T-helper 22 cell (primary cell): Measurements from ENCODE around the gene SF3B5.
A peak's percentile ranks its signal among the peaks of the same experiment; 100 is the strongest.
"Not testable (repeated sequence)": the region's sequence is repeated elsewhere in the genome, so short reads cannot be mapped to it uniquely, and the experiment has no call there.

Experiments
- DNase-seq: peaks from one replicate; pipeline ENCODE4 v3.0.0-alpha.2; 2020; ENCODE audit warnings: low read depth

Gene SF3B5

GRCh38 chr6:144095134-144096002 lies at the start of gene SF3B5:
SF3B5 (minus strand) TSS chr6:144095573; CDS start chr6:144095497, 76 bp downstream.
- DNase-seq = peak; percentile 98

- DNase-seq = no peak
Observed at GRCh38 chr6:144144996-144145395, 49.6 kb upstream of the SF3B5 start.

- no peak for DNase-seq
Observed at GRCh38 chr6:144143878-144144277, 48.5 kb upstream of the SF3B5 start.

- DNase-seq = no peak
Observed at GRCh38 chr6:144143106-144143505, 47.7 kb upstream of the SF3B5 start.

GRCh38 chr6:144141470-144141869 lies 46.1 kb upstream of the SF3B5 start:
- no peak for DNase-seq

- no peak for DNase-seq
Observed at GRCh38 chr6:144140867-144141266, 45.5 kb upstream of the SF3B5 start.

GRCh38 chr6:144139817-144140216 lies 44.4 kb upstream of the SF3B5 start:
- DNase-seq = no peak

GRCh38 chr6:144138542-144138941 lies 43.2 kb upstream of the SF3B5 start:
- DNase-seq = no peak

GRCh38 chr6:144134737-144135136 lies 39.4 kb upstream of the SF3B5 start:
- no peak for DNase-seq

- no peak for DNase-seq
Observed at GRCh38 chr6:144134176-144134575, 38.8 kb upstream of the SF3B5 start.

- DNase-seq = no peak
Observed at GRCh38 chr6:144133225-144133821, 38.0 kb upstream of the SF3B5 start.

- DNase-seq = not testable (repeated sequence)
Observed at GRCh38 chr6:144132167-144132690, 36.9 kb upstream of the SF3B5 start.

- no peak for DNase-seq
Observed at GRCh38 chr6:144131248-144131709, 35.9 kb upstream of the SF3B5 start.

- no peak for DNase-seq
Observed at GRCh38 chr6:144129469-144129868, 34.1 kb upstream of the SF3B5 start.

- DNase-seq = no peak
Observed at GRCh38 chr6:144127097-144127496, 31.7 kb upstream of the SF3B5 start.

- no peak for DNase-seq
Observed at GRCh38 chr6:144123836-144124235, 28.5 kb upstream of the SF3B5 start.

- DNase-seq = no peak
Observed at GRCh38 chr6:144123421-144123820, 28.0 kb upstream of the SF3B5 start.

- DNase-seq = no peak
Observed at GRCh38 chr6:144122861-144123260, 27.5 kb upstream of the SF3B5 start.

- DNase-seq = no peak
Observed at GRCh38 chr6:144119376-144119775, 24.0 kb upstream of the SF3B5 start.

GRCh38 chr6:144115219-144115618 lies 19.8 kb upstream of the SF3B5 start:
- DNase-seq = no peak

- DNase-seq = no peak
Observed at GRCh38 chr6:144113366-144113765, 18.0 kb upstream of the SF3B5 start.

- no peak for DNase-seq
Observed at GRCh38 chr6:144110210-144110609, 14.8 kb upstream of the SF3B5 start.

- no peak for DNase-seq
Observed at GRCh38 chr6:144106206-144106605, 10.8 kb upstream of the SF3B5 start.
